Activated naive CD4-positive, alpha-beta T cell (primary cell): Measurements from ENCODE around the gene MACF1.
"Not testable (repeated sequence)": the region's sequence is repeated elsewhere in the genome, so short reads cannot be mapped to it uniquely, and the experiment has no call there.

Experiments
- DNase-seq, 4 experiments: peaks; one replicate each; lab custom pipeline; 2025; lab: John Stamatoyannopoulos, UW

The MACF1 gene

GRCh38 chr1:39204441-39205081 is at the start of gene MACF1:
TSS of gene MACF1 (plus strand) at chr1:39204695. CDS start at chr1:39205023, 328 bp downstream.
- no peak for DNase-seq

GRCh38 chr1:39157304-39157703 is 47.2 kb upstream of the MACF1 start:
- DNase-seq = no peak

- DNase-seq = no peak
Observed at GRCh38 chr1:39158327-39159086, 46.0 kb upstream of the MACF1 start.

- no peak for DNase-seq
Observed at GRCh38 chr1:39159224-39160036, 45.1 kb upstream of the MACF1 start.

GRCh38 chr1:39160703-39161102 is 43.8 kb upstream of the MACF1 start:
- DNase-seq = no peak

GRCh38 chr1:39161811-39162210 is 42.7 kb upstream of the MACF1 start:
- DNase-seq = not testable (repeated sequence)

GRCh38 chr1:39163469-39163868 is 41.0 kb upstream of the MACF1 start:
- DNase-seq = no peak

- DNase-seq = no peak
Observed at GRCh38 chr1:39164256-39164655, 40.2 kb upstream of the MACF1 start.

GRCh38 chr1:39165049-39165448 is 39.4 kb upstream of the MACF1 start:
- DNase-seq = no peak

- DNase-seq = no peak
Observed at GRCh38 chr1:39165488-39165887, 39.0 kb upstream of the MACF1 start.

- DNase-seq = no peak
Observed at GRCh38 chr1:39167632-39168209, 36.8 kb upstream of the MACF1 start.

GRCh38 chr1:39168301-39169080 is 36.0 kb upstream of the MACF1 start:
- no peak for DNase-seq

GRCh38 chr1:39170731-39171667 is 33.5 kb upstream of the MACF1 start:
- DNase-seq = no peak

GRCh38 chr1:39173119-39173994 is 31.1 kb upstream of the MACF1 start:
- DNase-seq = no peak

- no peak for DNase-seq
Observed at GRCh38 chr1:39173995-39174380, 30.5 kb upstream of the MACF1 start.

GRCh38 chr1:39174390-39175081 is 30.0 kb upstream of the MACF1 start:
- no peak for DNase-seq

GRCh38 chr1:39177706-39178105 is 26.8 kb upstream of the MACF1 start:
- no peak for DNase-seq

- DNase-seq = no peak
Observed at GRCh38 chr1:39178541-39179431, 25.7 kb upstream of the MACF1 start.
